Heart left ventricle (tissue), 16 donors: ENCODE results near the gene DNAJC10. TPM values are rescaled to one million over a fixed set of nuclear protein-coding genes. Genes with fewer than 3 reads are reported as not detected.

Experiments
- ATAC-seq, 4 donors: fragments of 200-7000 bp; cut with Tn5 transposase; one replicate each; pipeline ENCODE4 v1.9.1; 2020 to 2022; ENCODE audit warnings: moderate library complexity in 4 of 4, mild to moderate bottlenecking in 3 of 4, moderate number of reproducible peaks in 1 of 4
- DNase-seq, 5 donors: peaks; one replicate each; pipeline ENCODE4 v3.0.0-alpha.2; 2020
- H3K27ac ChIP-seq, 12 donors: fragments of 200-600 bp; sonication (generic) in 4 of 12; one replicate each; pipeline versions ENCODE4 v1.5.0 to v1.8.0; 2016 to 2022; ENCODE audit warnings: mild to moderate bottlenecking in 2 of 12
- H3K27me3 ChIP-seq, 9 donors: fragments of 200-600 bp; sonication (generic) in 2 of 9; one replicate each; pipeline versions ENCODE4 v1.5.1 to v1.8.0; 2016 to 2022; ENCODE audit warnings: mild to moderate bottlenecking in 3 of 9
- H3K36me3 ChIP-seq, 9 donors: fragments of 200-600 bp; sonication (generic) in 2 of 9; one replicate each; pipeline versions ENCODE4 v1.5.0 to v1.8.0; 2018 to 2022; ENCODE audit warnings: mild to moderate bottlenecking in 2 of 9
- H3K4me1 ChIP-seq, 12 donors: fragments of 200-600 bp; sonication (generic) in 4 of 12; one replicate each; pipeline versions ENCODE4 v1.5.0 to v1.8.0; 2016 to 2022; ENCODE audit warnings: mild to moderate bottlenecking in 3 of 12
- H3K4me3 ChIP-seq, 12 donors: fragments of 200-600 bp; sonication (generic) in 4 of 12; one replicate each; pipeline versions ENCODE4 v1.5.0 to v1.8.0; 2017 to 2022; ENCODE audit warnings: mild to moderate bottlenecking in 9 of 12, moderate library complexity in 4 of 12
- H3K9me3 ChIP-seq, 12 donors: fragments of 200-600 bp; sonication (generic) in 4 of 12; one replicate each; pipeline versions ENCODE4 v1.5.0 to v1.8.0; 2016 to 2022; ENCODE audit warnings: mild to moderate bottlenecking in 1 of 12
- POLR2A ChIP-seq, 2 donors: fragments of 450-650 bp; IDR thresholded peaks; one replicate each; pipeline ENCODE4 v1.6.1; 2017; ENCODE audit warnings: antibody characterized with exemption in 2 of 2, mild to moderate bottlenecking in 2 of 2, moderate library complexity in 2 of 2
- WGBS, 4 donors: extraction: QIAGEN DNeasy Blood & Tissue Kit in 2 of 4; methylation state at CpG; one replicate each; pipeline versions ENCODE4 v1.1.5 to v1.1.7; 2013 to 2018; 5-methylcytosine and 5-hydroxymethylcytosine counted together
- intact Hi-C, 10 donors: fragments of 100-400 bp; cut with DNase I; formaldehyde crosslinking; loops; one replicate each; pipeline versions ENCODE4 v1.11.1 to v1.14.2; 2022
- polyA plus RNA-seq, 2 donors: library from polyadenylated mRNA; stranded (reverse); fragments of 200-250 nt; gene quantifications; one replicate each; pipeline ENCODE4 v1.2.3, GENCODE V29; 2013
- total RNA-seq, 9 donors: library from RNA; depleted of rRNA in 2 of 9; stranded (reverse); fragments of >200 nt in 2 of 9; fragmentation: NEBNext Ultra II Directional in 3 of 9; extraction: Animal tissue kit (Norgen Biotek cat#: 25700) in 3 of 9; gene quantifications; one replicate each; pipeline versions ENCODE4 v1.1.0 to v1.2.4, GENCODE V29; 2016 to 2023
- TF ChIP-seq, protein P1 (sequence below), 12 donors: fragments of 200-600 bp; sonication (generic) in 4 of 12; IDR thresholded peaks; one replicate each; pipeline versions ENCODE4 v1.5.0 to v1.8.0; 2018 to 2022; ENCODE audit warnings: antibody characterized with exemption in 12 of 12, mild to moderate bottlenecking in 5 of 12
- donor health status: ischemic (EF 13 %, LVEDD 7.1; RV severe dilation, severe dysfunction).
- donor health status: healthy with polysubstance abuse.
- donor health status: DM: no; HTN: yes; CAD: no.
- donor health status: DM: no; HTN: no; CAD: no.
- donor health status: ischemic (EF 25% LVEDD 6.9; RV normal size, moderate dysfunction).
- donor health status: ischemic (EF 25% LVEDD 5.7; RV mildly dilated, moderate dysfunction).
- donor health status: healthy.
- donor health status: DM: yes; HTN: yes; CAD: no.
- donor health status: ischemic (EF 35%, LVEDD 5.7; RV mildly dilated, moderate dysfunction).
- donor health status: nonischemic (EF 11% LVEDD 7.7; RV severe dilation, severe dysfunction).
- donor health status: DM: yes; HTN: yes; CAD: no.
- donor health status: PGD.
- donor health status: ischemic (EF 29% LVEDD 5.4; RV normal size, mild dysfunction).
- donor health status: nonischemic (EF 23%, LVEDD 6.1; RV moderate dilation, normal function).

DNAJC10 gene
- total and polyA plus RNA-seq, 11 donors, result 9.8 to 73.5 (median 47.3) TPM

DNA sequence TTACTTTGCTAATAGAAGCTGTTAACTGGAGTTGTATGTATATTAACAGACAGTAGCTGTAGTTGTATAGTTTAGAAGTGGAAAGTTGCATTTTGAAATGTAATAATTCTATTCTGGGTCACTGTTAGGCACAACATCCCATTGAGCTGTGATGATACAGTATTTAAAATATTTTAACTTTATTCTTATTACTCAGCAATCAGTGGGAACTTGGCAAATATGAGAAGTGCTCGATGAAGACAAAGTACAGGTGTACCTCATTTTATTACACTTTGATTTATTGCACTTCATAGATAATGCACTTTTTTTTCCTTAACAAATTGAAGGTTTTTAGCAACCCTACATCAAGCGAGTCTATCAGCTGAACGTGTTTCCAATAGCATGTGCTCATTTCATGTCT is 8.6 kb downstream of the DNAJC10 start:
- intact Hi-C loops, result no loop called here
- 64 to 88% (median 83%) methylated on average over 3 of the region's 3 CpGs for WGBS, 4 donors
- H3K27ac ChIP-seq, result no peak overlapping the region
- H3K36me3 ChIP-seq, result peaks cover 0 to 94% (median 70%) of the 10 kb centered on the region in 9 donors
- no peak overlapping the region for H3K4me3 ChIP-seq
- no peaks in the 10 kb centered on the region for H3K4me1 ChIP-seq
- ATAC-seq (no peak), DNase-seq (no peak)
- H3K9me3 ChIP-seq, result no peaks in the 10 kb centered on the region
- TF ChIP-seq, protein P1, sequence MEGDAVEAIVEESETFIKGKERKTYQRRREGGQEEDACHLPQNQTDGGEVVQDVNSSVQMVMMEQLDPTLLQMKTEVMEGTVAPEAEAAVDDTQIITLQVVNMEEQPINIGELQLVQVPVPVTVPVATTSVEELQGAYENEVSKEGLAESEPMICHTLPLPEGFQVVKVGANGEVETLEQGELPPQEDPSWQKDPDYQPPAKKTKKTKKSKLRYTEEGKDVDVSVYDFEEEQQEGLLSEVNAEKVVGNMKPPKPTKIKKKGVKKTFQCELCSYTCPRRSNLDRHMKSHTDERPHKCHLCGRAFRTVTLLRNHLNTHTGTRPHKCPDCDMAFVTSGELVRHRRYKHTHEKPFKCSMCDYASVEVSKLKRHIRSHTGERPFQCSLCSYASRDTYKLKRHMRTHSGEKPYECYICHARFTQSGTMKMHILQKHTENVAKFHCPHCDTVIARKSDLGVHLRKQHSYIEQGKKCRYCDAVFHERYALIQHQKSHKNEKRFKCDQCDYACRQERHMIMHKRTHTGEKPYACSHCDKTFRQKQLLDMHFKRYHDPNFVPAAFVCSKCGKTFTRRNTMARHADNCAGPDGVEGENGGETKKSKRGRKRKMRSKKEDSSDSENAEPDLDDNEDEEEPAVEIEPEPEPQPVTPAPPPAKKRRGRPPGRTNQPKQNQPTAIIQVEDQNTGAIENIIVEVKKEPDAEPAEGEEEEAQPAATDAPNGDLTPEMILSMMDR (IDR thresholded peaks at IDR 0.05), result no peak
- TF ChIP-seq POLR2A (IDR thresholded peaks at IDR 0.05), result no peak
- H3K27me3 ChIP-seq, result no peaks in the 10 kb centered on the region

DNA sequence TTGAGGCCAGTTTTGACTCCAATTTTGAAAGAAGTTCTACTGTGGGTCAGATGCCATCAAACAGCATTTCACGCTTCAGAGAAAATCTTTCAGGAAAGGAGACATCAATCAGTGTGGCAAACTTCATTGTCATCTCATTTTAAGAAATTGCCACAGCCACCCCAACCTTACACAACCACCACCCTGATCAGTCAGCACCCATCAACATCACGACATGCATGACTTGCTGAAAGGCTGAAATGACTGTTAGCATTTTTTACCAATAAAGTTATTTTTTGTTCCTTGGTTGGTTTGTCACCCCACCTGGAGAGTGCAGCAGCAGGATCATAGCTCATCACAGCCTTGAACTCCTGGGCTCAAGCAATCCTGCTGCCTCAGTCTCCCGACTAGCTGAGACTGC is 10.4 kb downstream of the DNAJC10 start:
- no peak overlapping the region for H3K27ac ChIP-seq
- intact Hi-C loops, result no loop called here
- no peak overlapping the region for H3K4me3 ChIP-seq
- H3K9me3 ChIP-seq, result no peaks in the 10 kb centered on the region
- DNase-seq, result no peak
- TF ChIP-seq POLR2A (IDR thresholded peaks at IDR 0.05), result no peak
- TF ChIP-seq, protein P1 (IDR thresholded peaks at IDR 0.05), result no peak
- no peaks in the 10 kb centered on the region for H3K27me3 ChIP-seq
- no peak for ATAC-seq
- H3K36me3 ChIP-seq, result peaks cover 0 to 94% (median 70%) of the 10 kb centered on the region in 9 donors
- 93 to 98% (median 95%) methylated on average over 3 of the region's 3 CpGs for WGBS, 4 donors
- no peaks in the 10 kb centered on the region for H3K4me1 ChIP-seq

DNA sequence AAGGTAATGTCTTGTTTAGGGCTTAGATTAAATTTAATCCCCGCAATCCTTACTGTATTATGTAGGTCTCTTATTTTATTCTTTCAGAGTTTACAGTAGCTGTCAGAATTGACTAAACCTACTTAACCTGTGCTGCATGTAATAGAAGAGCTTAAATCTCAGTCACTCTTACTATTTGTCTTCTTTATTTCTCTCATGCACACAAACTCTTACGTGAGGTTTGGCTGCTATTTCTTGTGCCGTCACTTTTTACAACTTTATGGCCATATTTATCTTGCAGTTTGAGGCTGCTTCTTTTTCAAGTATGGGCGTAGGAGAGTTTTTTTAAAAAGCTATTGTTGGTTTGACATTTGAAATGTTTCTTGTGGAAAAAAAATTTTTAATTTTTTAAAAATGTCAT is 12.0 kb downstream of the DNAJC10 start:
- intact Hi-C loops, result no loop called here
- Histone ChIP-seq H3K9me3 (no peaks in the 10 kb centered on the region), H3K36me3 (peaks cover 0 to 93% (median 64%) of the 10 kb centered on the region in 9 donors), H3K27me3 (no peaks in the 10 kb centered on the region), H3K4me1 (no peaks in the 10 kb centered on the region), H3K27ac (no peak overlapping the region), H3K4me3 (no peak overlapping the region)
- DNase-seq (no peak), ATAC-seq (no peak)
- TF ChIP-seq, protein P1 (IDR thresholded peaks at IDR 0.05), result no peak
- no peak for TF ChIP-seq POLR2A (IDR thresholded peaks at IDR 0.05)
- 95 to 97% (median 97%) methylated on average over 4 of the region's 4 CpGs for WGBS, 4 donors

DNA sequence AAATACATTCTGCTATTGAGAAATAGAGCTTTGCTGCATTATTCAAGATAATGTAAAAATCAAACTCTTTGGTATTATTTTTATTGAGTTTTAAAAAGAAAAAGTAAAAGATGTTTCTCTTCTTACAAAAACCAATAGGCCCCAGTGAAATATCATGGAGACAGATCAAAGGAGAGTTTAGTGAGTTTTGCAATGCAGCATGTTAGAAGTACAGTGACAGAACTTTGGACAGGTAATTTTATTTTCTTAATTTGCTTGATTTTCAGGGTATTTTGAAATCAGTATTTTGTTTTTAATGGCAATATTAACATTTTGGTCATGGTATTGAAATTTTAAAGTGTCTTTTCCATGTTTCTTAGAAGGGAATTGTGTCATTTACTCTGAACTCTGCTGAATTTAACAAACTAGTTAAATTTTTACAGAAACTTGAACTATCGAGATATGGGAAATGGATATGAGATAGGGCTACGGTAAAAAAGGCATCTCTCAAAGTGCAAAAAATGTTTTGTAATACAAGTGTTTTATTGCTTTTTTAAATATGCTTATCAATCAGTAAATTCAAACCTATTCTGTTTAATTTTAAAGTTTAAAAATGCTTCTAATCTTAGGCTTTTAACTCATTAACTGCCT is 13.8 kb downstream of the DNAJC10 start:
- intact Hi-C loops, result no loop called here

More for the DNA sequence above, 13.8 kb downstream of the DNAJC10 start:
- no peak for TF ChIP-seq POLR2A (IDR thresholded peaks at IDR 0.05)
- TF ChIP-seq, protein P1 (IDR thresholded peaks at IDR 0.05), result no peak
- ATAC-seq, result no peak
- Histone ChIP-seq H3K27me3 (no peaks in the 10 kb centered on the region), H3K9me3 (no peaks in the 10 kb centered on the region), H3K4me3 (no peak overlapping the region), H3K36me3 (peaks cover 0 to 89% (median 57%) of the 10 kb centered on the region in 9 donors), H3K27ac (no peak overlapping the region), H3K4me1 (no peaks in the 10 kb centered on the region)
- WGBS, 4 donors, result 96 to 99% (median 97%) methylated on average over 2 of the region's 2 CpGs
- no peak for DNase-seq
